ENCODE results near the gene PRRX1. TPM values are rescaled to one million over a fixed set of nuclear protein-coding genes. Genes with fewer than 3 reads are reported as not detected.

PRRX1 gene
- total RNA-seq, result 1 to 10 TPM; 1.5 to 3.0 TPM
- long read RNA-seq, partial matches to known transcripts, result 0 of 1 reads
- long read RNA-seq, other reads (novel, unspliced or antisense), result 0 of 1 reads

GRCh38 chr1:170664093-170664827, at the start of gene PRRX1:
Gene PRRX1, plus strand, starts transcription at chr1:170664131. Its CDS starts 88 bp downstream, at chr1:170664219.
- ATAC-seq (peak; percentile 69), DNase-seq (peak in 1 of 2 donors; percentile 35)
- intact Hi-C loops (cut with DNase I, micrococcal nuclease), result no loop called here

GRCh38 chr1:170617591-170618330, 46.2 kb upstream of the PRRX1 start:
- ATAC-seq (no peak), DNase-seq (no peak)
- intact Hi-C loops (cut with DNase I, micrococcal nuclease), result no loop called here

- ATAC-seq (no peak), DNase-seq (no peak)
- intact Hi-C loops (cut with DNase I, micrococcal nuclease), result no loop called here
Observed at GRCh38 chr1:170618421-170618820, 45.5 kb upstream of the PRRX1 start.

- intact Hi-C loops (cut with DNase I, micrococcal nuclease), result no loop called here
- ATAC-seq (no peak), DNase-seq (no peak)
Observed at GRCh38 chr1:170619241-170620028, 44.5 kb upstream of the PRRX1 start.

- ATAC-seq (no peak), DNase-seq (no peak)
- intact Hi-C loops (cut with DNase I, micrococcal nuclease), result no loop called here
Observed at GRCh38 chr1:170620164-170620563, 43.8 kb upstream of the PRRX1 start.

GRCh38 chr1:170623171-170623570, 40.8 kb upstream of the PRRX1 start:
- DNase-seq (no peak), ATAC-seq (no peak)
- intact Hi-C loops (cut with DNase I, micrococcal nuclease), result no loop called here

- ATAC-seq, result no peak
- DNase-seq, result no peak
- intact Hi-C loops (cut with DNase I, micrococcal nuclease), result no loop called here
Observed at GRCh38 chr1:170624146-170624545, 39.8 kb upstream of the PRRX1 start.

GRCh38 chr1:170630977-170631376, 33.0 kb upstream of the PRRX1 start:
- ATAC-seq (no peak), DNase-seq (no peak)
- intact Hi-C loops (cut with DNase I, micrococcal nuclease), result no loop called here

- no peak for DNase-seq
- ATAC-seq, result no peak
- intact Hi-C loops (cut with DNase I, micrococcal nuclease), result no loop called here
Observed at GRCh38 chr1:170634293-170634692, 29.6 kb upstream of the PRRX1 start.

- no peak for DNase-seq
- no peak for ATAC-seq
- intact Hi-C loops (cut with DNase I, micrococcal nuclease), result no loop called here
Observed at GRCh38 chr1:170634824-170635410, 29.0 kb upstream of the PRRX1 start.

GRCh38 chr1:170640581-170640980, 23.4 kb upstream of the PRRX1 start:
- intact Hi-C loops (cut with DNase I, micrococcal nuclease), result no loop called here
- no peak for ATAC-seq

GRCh38 chr1:170657275-170657853, 6.6 kb upstream of the PRRX1 start:
- DNase-seq (no peak), ATAC-seq (no peak)
- intact Hi-C loops (cut with DNase I, micrococcal nuclease), result no loop called here

More at GRCh38 chr1:170640581-170640980, 23.4 kb upstream of the PRRX1 start:
- no peak for DNase-seq

- intact Hi-C loops (cut with DNase I, micrococcal nuclease), result no loop called here
- DNase-seq (no peak), ATAC-seq (no peak)
Observed at GRCh38 chr1:170659399-170660035, 4.4 kb upstream of the PRRX1 start.

GRCh38 chr1:170660281-170660713, 3.6 kb upstream of the PRRX1 start:
- intact Hi-C loops (cut with DNase I, micrococcal nuclease), result no loop called here
- no peak for ATAC-seq
- no peak for DNase-seq

- intact Hi-C loops (cut with DNase I, micrococcal nuclease), result no loop called here
- ATAC-seq (no peak), DNase-seq (no peak)
Observed at GRCh38 chr1:170660871-170661645, 2.9 kb upstream of the PRRX1 start.

GRCh38 chr1:170661646-170662411, 2.1 kb upstream of the PRRX1 start:
- intact Hi-C loops (cut with DNase I, micrococcal nuclease), result no loop called here
- DNase-seq, result no peak
- no peak for ATAC-seq

Measured in left colon (tissue), 2 donors.